HG03521 (cell line): ENCODE measurements around the gene NUDT4.
"Not testable (repeated sequence)": the region's sequence is repeated elsewhere in the genome, so short reads cannot be mapped to it uniquely, and the experiment has no call there.

Experiments used
- ATAC-seq: cut with Tn5 transposase; IDR thresholded peaks from one replicate; pipeline ENCODE4 v1.9.1; 2021; ENCODE audit warnings: mild to moderate bottlenecking, moderate library complexity; ENCODE audit not compliant: unreplicated experiment

NUDT4 gene

GRCh38 chr12:93397412-93397811, 19.7 kb downstream of the NUDT4 start:
- ATAC-seq: no peak

GRCh38 chr12:93399183-93399863, 21.6 kb downstream of the NUDT4 start:
- peak; percentile 83 for ATAC-seq

DNA sequence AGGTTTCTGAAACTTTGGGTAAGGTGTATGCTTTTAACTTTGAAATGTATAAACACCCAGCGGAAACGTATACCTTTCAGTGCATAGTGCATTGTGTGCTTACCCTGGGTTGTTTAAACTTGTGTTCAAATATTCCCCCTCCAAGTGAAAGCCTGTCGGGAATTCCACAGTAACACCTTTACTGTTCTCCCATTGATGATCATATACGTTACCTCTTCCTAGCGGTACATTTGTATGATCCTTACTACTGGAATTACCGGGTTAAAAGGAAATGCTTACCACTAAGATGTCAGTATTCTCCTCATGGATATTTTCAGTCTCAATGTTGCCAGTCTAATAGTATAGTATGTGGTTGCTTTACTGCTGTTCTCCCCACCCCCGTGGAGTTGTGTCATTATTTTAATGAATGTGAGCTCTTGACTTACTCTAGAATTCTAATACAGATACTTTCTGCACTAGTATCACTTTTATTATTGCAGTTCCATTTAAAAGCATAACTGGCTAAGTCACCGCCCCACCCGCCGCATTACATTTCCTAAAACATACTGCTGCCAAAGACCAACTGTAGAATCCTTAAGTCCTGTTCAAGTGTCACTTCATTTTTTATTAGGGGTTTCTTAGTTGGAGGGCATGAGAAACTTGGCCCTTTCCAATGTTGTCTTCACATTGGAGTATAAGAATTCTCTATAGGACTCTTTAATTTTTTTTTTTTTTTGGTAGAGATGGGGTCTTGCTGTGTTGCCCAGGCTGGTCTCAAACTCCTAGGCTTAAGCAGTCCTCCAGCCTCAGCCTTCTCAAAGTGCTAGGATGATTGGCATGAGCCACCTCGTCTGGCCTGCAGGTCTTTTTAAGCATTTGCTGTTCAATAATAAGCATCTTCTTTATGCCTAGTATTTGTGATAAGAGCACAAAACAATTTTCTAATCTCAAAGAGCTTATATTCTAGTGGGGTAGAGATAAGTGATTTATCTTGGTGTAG, 24.9 kb downstream of the NUDT4 start:
- ATAC-seq: no peak

DNA sequence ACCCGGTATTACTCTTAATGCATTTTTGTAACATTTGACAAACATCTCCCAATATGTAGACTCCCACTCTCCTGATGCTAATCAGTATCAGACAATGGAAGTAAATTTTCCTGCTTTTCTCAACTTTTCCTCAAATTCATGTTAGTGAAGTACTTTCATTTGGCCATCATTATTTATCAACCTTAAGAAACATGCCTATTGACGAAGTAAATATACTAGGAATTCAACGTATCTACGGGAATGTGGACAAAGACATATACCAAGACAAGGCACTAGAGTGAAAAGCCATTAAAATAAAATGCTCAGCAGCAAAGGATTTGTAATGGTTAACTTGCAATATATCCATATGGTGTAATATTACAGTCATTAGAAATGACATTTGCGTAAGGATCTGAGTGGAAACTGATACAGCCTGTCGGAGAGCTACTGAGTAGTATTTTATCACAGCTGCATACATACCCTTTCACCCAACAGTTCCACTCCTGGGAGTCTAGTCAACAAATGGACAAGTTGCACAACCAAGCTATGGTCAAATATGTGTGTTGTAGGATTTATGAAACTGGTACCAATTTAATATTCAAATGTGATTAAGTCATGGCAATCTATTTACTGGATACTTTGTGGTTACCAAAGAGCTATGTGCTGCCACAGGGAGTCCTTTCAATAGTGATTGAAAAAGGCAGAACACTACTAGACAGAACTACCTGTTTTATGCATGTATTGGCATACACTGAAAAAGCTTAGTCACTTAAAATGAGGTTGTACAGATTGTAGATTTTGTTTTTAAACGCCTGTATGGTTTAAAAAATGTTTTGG, 26.5 kb downstream of the NUDT4 start:
- ATAC-seq: no peak

GRCh38 chr12:93404961-93405849, 27.5 kb downstream of the NUDT4 start:
- no peak for ATAC-seq

GRCh38 chr12:93407054-93407962, 29.6 kb downstream of the NUDT4 start:
- ATAC-seq: no peak

- ATAC-seq: no peak
Measured at GRCh38 chr12:93407963-93408283, 30.2 kb downstream of the NUDT4 start.

GRCh38 chr12:93408813-93409212, 31.1 kb downstream of the NUDT4 start:
- no peak for ATAC-seq

- ATAC-seq: not testable (repeated sequence)
Measured at GRCh38 chr12:93409343-93410187, 31.8 kb downstream of the NUDT4 start.

DNA sequence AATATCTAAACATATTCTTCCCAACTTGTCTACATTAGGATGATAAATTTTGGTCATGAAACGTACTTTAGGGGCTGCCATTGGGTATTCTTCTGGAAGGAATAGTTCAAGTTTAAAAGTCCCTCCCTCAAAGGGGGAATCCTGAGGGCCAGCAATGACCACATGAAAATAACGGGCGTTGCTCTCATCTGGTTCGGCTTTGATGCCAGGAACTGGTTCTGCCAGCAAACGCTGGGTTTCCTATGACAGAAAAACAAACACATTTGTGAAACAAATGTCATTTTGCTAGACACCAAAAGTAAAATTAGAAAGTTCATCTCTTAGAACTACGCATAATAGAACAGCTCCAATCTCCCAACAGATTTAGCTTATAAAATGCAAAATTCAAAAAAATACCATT, 33.3 kb downstream of the NUDT4 start:
- ATAC-seq: not testable (repeated sequence)

- not testable (repeated sequence) for ATAC-seq
Measured at GRCh38 chr12:93412396-93412795, 34.7 kb downstream of the NUDT4 start.

DNA sequence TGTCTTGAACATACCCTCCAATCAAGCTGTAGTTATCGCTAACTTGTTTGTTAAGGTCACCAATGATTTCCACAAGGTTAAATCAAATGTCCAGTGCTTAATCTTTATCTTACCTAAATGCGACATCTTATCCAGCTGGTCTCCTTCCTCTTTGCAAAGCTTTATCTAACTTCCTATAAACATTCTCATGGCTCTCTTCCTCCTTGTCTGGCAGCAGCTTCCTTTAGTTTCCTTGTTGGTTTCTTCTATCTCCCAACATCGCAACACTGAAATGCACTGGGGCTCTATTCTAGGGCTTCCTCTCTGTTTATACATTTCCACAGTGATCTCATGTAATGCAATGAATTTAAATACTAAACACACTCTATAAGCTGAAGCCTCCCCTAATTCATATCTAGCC, 35.3 kb downstream of the NUDT4 start:
- no peak for ATAC-seq

DNA sequence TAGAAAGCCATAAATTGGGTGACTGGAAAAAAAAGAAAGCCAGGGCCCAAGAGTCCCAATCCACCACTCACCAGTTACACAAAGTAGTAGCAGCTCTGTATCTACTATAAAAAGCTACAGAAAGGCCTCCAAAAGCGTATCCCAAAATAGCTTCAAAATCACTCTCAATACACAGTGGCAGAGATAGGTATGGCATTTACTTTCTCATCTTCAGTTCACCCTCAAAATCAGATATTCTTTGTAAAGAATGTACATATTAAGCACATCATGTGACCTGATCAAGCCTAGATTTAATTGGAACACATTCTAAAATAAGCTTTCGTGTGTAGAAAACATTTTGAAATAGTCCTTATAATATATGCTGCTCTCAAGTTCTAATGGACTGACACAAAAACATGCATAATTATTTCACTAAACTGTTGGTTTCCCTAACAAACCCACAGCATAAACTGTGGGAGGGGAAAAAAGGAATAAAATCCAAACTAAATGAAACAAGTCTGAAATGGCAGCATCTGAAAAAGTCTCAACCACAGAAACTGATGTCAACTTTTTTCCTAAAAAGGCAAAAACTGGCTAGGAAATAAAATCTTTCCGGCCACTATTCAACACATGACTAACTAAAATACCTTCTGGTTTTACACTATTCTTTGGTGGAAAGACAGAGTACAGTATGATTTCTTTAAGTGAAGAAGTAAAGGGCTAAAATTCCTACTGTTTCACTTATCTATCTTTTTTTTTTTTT, 38.2 kb downstream of the NUDT4 start:
- no peak for ATAC-seq

DNA sequence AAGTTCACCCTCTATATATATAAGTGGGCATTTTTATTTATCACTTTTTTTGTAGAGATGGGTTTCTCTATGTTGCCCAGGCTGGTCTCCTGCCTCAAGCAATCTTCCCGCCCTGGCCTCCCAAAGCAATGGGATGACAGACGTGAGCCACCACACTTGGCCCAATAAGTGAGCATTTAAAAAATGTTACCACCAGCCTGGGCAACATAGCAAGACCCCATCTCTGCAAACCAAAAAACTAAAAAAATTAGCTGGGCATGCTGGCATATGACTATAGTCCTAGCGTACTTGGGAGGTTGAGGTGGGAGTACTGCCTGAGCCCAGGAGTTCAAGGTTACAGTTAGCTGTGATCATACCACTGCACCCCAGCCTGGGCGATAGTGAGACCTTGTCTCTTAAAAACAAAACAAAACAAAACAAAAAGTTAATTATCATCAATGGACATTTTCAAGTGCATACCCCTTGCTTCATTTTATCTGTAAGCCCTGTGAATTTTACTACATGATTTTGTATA, 40.3 kb downstream of the NUDT4 start:
- ATAC-seq: no peak

DNA sequence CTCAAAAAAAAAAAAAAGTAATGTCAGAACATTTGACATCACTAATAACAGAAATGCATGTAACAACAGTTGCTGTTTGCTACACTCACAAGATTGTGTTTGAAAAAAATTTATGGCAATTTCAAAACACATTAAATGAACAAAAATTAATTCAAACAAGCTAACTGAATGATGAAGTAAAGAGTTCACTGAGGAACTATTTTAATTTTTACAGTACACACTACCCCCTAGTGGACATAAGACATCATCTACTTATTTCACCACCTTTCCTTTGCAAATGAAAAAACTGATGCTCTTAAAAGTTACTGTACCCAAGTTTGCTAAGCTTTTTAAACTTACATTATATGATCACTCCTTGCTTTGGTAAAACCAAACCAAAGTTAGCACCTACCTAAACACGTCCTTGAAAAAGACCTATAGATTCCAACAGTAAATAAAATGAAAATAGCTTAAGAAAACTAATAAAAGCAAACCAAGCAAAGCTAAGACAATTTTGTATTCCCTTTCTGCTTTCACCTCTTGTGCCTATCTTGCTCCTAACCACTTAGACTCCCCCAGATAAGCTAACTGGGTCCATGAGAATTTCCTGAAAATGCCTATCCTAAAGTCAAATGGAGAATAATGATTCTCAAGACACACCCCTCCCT, 41.8 kb downstream of the NUDT4 start:
- no peak for ATAC-seq

DNA sequence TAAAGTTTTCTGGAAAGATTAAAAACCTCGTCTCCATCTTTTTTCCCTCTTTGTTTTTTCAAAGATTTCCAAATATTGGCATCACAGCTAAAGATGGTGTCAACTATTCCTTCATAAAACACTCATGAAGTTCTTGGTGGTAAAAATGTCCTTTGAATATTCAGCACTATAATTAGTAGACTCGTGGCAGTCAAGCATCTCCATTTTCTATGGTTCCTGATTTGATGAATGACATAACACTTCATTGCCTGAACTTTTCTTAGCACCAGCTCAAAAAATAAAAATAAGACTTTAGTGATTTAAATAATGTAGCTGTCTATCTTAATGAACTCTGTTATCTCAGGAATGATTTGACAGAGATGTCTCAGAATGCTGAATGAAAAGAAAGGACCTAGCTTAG, 44.3 kb downstream of the NUDT4 start:
- ATAC-seq: no peak
